AG10803 (cell line): ENCODE measurements around the gene AOPEP.

Source experiments
- DNase-seq: peaks from one replicate; pipeline ENCODE4 v3.0.0; 2010; ENCODE audit warnings: low read depth
- H3K4me3 ChIP-seq: 2 replicates; pipeline ENCODE4 v1.5.1; 2011; ENCODE audit warnings: mild to moderate bottlenecking, low read length, control low read depth
- CTCF ChIP-seq: conservative IDR thresholded peaks from 2 replicates; pipeline ENCODE4 v1.5.1; 2011; ENCODE audit warnings: mild to moderate bottlenecking, low read length, control low read depth, inconsistent platforms

AOPEP gene

DNA sequence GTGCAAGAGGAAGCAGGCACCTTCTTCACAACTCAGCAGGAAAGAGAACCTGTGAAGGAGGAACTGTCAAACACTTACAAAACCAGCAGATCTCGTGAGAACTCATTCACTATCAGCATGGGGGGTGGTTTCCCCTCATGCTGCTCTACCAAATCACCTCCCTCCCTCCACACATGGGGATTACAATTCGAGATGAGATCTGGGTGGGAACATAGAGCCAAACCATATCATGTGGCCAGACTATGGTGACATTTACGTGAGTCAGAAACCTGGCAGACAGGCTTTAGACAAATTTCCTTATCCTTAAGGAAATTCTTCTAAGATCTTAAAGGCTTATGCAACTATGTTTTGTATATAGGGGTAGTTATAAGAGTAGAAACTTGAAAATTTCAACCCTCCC, 8.7 kb upstream of the AOPEP start:
- no peak overlapping the region for H3K4me3 ChIP-seq
- DNase-seq: peak; percentile 19
- TF ChIP-seq CTCF: no peak

- TF ChIP-seq CTCF: no peak
- H3K4me3 ChIP-seq: no peak overlapping the region
- no peak for DNase-seq
Observed at GRCh38 chr9:94718936-94719335, 7.6 kb upstream of the AOPEP start.

DNA sequence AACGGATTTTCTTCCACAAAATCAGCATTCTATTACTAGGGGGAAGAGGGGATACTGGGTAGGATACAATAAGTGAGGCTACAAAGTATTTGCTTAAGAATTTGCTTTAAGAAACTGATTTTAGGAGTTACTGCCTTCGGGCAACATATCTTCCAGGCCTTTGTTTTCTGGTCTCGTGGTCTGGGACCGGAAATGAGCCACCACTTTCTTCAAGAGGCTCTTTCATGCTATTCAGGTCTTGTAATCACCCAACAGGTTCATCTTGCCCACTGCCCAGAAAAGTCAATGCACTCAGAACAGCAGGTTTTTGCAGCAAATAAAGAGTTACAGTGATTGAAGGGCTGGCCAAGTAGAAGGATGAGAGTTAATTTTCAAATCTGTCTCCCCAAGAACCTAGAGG, 6.6 kb upstream of the AOPEP start:
- H3K4me3 ChIP-seq: no peak overlapping the region
- no peak for TF ChIP-seq CTCF
- no peak for DNase-seq

DNA sequence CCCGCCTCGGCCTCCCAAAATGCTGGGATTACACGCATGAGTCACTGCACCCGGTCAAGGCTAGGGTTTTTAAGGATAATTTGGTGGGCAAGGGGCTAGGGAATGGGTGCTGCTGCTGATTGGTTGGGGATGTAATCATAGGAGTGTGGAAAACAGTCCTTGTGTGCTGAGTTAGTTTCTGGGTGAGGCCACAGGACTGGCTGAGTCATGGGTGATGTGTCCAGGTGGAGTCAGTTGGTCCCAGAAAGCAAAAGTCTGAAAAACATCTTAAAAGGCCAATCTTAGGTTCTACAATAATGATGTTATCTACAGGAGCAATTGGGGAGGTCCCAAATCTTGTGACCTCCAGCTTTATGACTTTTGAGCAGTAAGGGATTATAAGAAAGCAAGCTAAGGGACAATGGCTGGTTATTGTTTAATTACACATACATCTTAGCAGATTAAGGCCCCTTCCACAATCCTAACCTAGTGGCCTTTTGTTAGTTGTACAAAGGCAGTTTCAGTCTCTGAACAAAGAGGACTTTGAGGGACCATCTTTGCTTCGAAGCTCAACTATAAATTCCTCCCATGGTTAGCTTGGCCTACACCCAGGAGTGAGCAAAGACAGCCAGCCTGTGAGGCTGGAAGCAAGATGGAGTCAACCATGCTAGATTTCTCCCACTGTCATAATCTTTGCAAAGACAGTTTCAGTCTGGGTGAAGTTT, 5.5 kb upstream of the AOPEP start:
- TF ChIP-seq CTCF: no peak
- no peak overlapping the region for H3K4me3 ChIP-seq
- DNase-seq: no peak

GRCh38 chr9:94721754-94722153, 4.7 kb upstream of the AOPEP start:
- no peak for DNase-seq
- no peak overlapping the region for H3K4me3 ChIP-seq
- no peak for TF ChIP-seq CTCF

- DNase-seq: no peak
- no peak for TF ChIP-seq CTCF
- H3K4me3 ChIP-seq: no peak overlapping the region
Observed at GRCh38 chr9:94725293-94725692, 1.2 kb upstream of the AOPEP start.

- TF ChIP-seq CTCF: no peak
- no peak overlapping the region for H3K4me3 ChIP-seq
- DNase-seq: no peak
Observed at GRCh38 chr9:94728719-94729118, 2.2 kb downstream of the AOPEP start.
